Hindlimb muscle (tissue), 1 donor: ENCODE data around the gene GNAS. TPM values are rescaled to one million over a fixed set of nuclear protein-coding genes. Genes with fewer than 3 reads are reported as not detected.

Source experiments
- DNase-seq: peaks from one replicate; pipeline ENCODE4 v3.0.0-alpha.2; 2013
- polyA plus RNA-seq: library from polyadenylated mRNA; unstranded; fragments of 120-200 nt; gene quantifications from one replicate; pipeline ENCODE4 v1.2.1, GENCODE V29; 2013; ENCODE audit not compliant: insufficient read length

The GNAS gene
- polyA plus RNA-seq, 1 donor, result 3,728 TPM

GRCh38 chr20:58854638-58855471 lies 2.3 kb downstream of the GNAS start:
- DNase-seq, result no peak

- no peak for DNase-seq
Observed at GRCh38 chr20:58855506-58856389, 3.2 kb downstream of the GNAS start.

GRCh38 chr20:58863044-58863790 lies 10.7 kb downstream of the GNAS start:
- DNase-seq, result no peak

- DNase-seq, result no peak
Observed at GRCh38 chr20:58864346-58864745, 11.8 kb downstream of the GNAS start.

- no peak for DNase-seq
Observed at GRCh38 chr20:58865843-58866242, 13.3 kb downstream of the GNAS start.

- DNase-seq, result no peak
Observed at GRCh38 chr20:58867211-58867610, 14.7 kb downstream of the GNAS start.

- no peak for DNase-seq
Observed at GRCh38 chr20:58868795-58869194, 16.3 kb downstream of the GNAS start.

GRCh38 chr20:58869662-58870227 lies 17.2 kb downstream of the GNAS start:
- no peak for DNase-seq

- no peak for DNase-seq
Observed at GRCh38 chr20:58870293-58871014, 17.9 kb downstream of the GNAS start.

GRCh38 chr20:58871533-58872102 lies 19.1 kb downstream of the GNAS start:
- no peak for DNase-seq

- DNase-seq, result no peak
Observed at GRCh38 chr20:58874469-58874868, 22.0 kb downstream of the GNAS start.

GRCh38 chr20:58875111-58875510 lies 22.6 kb downstream of the GNAS start:
- DNase-seq, result no peak

GRCh38 chr20:58875541-58876134 lies 23.1 kb downstream of the GNAS start:
- no peak for DNase-seq

GRCh38 chr20:58876437-58876836 lies 23.9 kb downstream of the GNAS start:
- no peak for DNase-seq

GRCh38 chr20:58877050-58877975 lies 24.8 kb downstream of the GNAS start:
- DNase-seq, result no peak

- DNase-seq, result no peak
Observed at GRCh38 chr20:58877976-58878360, 25.5 kb downstream of the GNAS start.

- DNase-seq, result no peak
Observed at GRCh38 chr20:58878399-58878798, 25.9 kb downstream of the GNAS start.

- DNase-seq, result no peak
Observed at GRCh38 chr20:58880441-58880840, 27.9 kb downstream of the GNAS start.

GRCh38 chr20:58880994-58881752 lies 28.7 kb downstream of the GNAS start:
- no peak for DNase-seq
